Fibroblast of skin of left biceps (primary cell): ENCODE data around the gene SLC43A3.

Experiments
- DNase-seq, 2 experiments: peaks; one replicate each; pipeline ENCODE4 v3.0.0-alpha.2; 2013; ENCODE audit warnings: low read depth in 2 of 2

The SLC43A3 gene

GRCh38 chr11:57427727-57428082 is 784 bp upstream of the SLC43A3 start:
- no peak for DNase-seq

- no peak for DNase-seq
These were observed 437 bp downstream of the SLC43A3 start for GRCh38 chr11:57426439-57426928.

- no peak for DNase-seq
These were observed 1.1 kb downstream of the SLC43A3 start for GRCh38 chr11:57425565-57426438.

GRCh38 chr11:57424792-57425564 is 1.9 kb downstream of the SLC43A3 start:
- DNase-seq, result peak; percentile 64 to 66

- DNase-seq, result no peak
These were observed 2.7 kb downstream of the SLC43A3 start for GRCh38 chr11:57424137-57424791.

- DNase-seq, result no peak
These were observed 4.3 kb downstream of the SLC43A3 start for GRCh38 chr11:57422669-57423068.

GRCh38 chr11:57421805-57422204 is 5.1 kb downstream of the SLC43A3 start:
- no peak for DNase-seq

GRCh38 chr11:57421066-57421465 is 5.9 kb downstream of the SLC43A3 start:
- DNase-seq, result no peak

- DNase-seq, result no peak
These were observed 7.8 kb downstream of the SLC43A3 start for GRCh38 chr11:57419146-57419545.

GRCh38 chr11:57418131-57418530 is 8.8 kb downstream of the SLC43A3 start:
- DNase-seq, result no peak

GRCh38 chr11:57417056-57417455 is 9.9 kb downstream of the SLC43A3 start:
- DNase-seq, result no peak

- no peak for DNase-seq
These were observed 10.5 kb downstream of the SLC43A3 start for GRCh38 chr11:57416436-57416835.

GRCh38 chr11:57414612-57415212 is 12.2 kb downstream of the SLC43A3 start:
- no peak for DNase-seq

GRCh38 chr11:57413681-57414080 is 13.2 kb downstream of the SLC43A3 start:
- no peak for DNase-seq

- peak; percentile 52 to 56 for DNase-seq
These were observed 16.6 kb downstream of the SLC43A3 start for GRCh38 chr11:57410287-57410686.

GRCh38 chr11:57409321-57410100 is 17.4 kb downstream of the SLC43A3 start:
- no peak for DNase-seq

GRCh38 chr11:57408771-57409170 is 18.1 kb downstream of the SLC43A3 start:
- no peak for DNase-seq

- DNase-seq, result no peak
These were observed 18.9 kb downstream of the SLC43A3 start for GRCh38 chr11:57407941-57408475.

GRCh38 chr11:57407010-57407920 is 19.7 kb downstream of the SLC43A3 start:
- DNase-seq, result no peak
